HPDE6-E6E7 (cell line): ENCODE data around the gene C2orf72.
"Not testable (repeated sequence)": the region's sequence is repeated elsewhere in the genome, so short reads cannot be mapped to it uniquely, and the experiment has no call there.

Experiments
- DNase-seq: peaks from one replicate; pipeline ENCODE4 v3.0.0; 2011; ENCODE audit warnings: missing footprints; ENCODE audit errors: extremely low spot score

Gene C2orf72

GRCh38 chr2:231046916-231047273, 9.6 kb downstream of the C2orf72 start:
- no peak for DNase-seq

DNA sequence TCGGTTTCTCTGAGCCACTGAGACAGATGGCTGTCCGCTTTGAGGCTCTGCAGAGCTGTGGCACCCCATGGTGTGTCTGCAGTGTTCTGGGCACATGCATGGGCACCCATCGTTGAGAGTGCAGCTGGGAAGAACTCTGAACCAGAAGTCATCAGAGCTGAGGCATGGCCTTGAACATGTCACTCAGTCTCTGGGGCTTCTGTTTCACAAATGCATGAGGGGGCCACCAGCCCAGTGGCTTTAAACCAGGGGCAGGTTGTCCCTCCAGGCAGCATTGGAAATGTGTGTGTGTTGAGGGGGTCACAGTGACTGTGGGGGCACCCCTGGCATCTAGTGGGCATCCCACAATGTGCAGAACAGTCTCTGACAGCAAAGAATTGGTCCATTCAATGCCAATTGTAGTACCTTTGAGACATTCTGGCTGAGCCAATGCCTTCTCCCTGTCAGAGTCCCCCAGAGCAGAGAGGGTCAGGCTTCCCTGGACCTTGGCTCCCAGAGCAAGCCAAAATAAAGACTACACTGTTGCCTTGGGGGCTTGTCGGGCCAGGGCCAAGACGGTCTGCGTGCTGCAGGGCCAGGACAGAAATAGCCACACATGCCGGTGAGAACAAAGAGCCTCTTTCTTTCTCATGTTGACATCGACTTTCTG, 10.1 kb downstream of the C2orf72 start:
- DNase-seq = no peak

DNA sequence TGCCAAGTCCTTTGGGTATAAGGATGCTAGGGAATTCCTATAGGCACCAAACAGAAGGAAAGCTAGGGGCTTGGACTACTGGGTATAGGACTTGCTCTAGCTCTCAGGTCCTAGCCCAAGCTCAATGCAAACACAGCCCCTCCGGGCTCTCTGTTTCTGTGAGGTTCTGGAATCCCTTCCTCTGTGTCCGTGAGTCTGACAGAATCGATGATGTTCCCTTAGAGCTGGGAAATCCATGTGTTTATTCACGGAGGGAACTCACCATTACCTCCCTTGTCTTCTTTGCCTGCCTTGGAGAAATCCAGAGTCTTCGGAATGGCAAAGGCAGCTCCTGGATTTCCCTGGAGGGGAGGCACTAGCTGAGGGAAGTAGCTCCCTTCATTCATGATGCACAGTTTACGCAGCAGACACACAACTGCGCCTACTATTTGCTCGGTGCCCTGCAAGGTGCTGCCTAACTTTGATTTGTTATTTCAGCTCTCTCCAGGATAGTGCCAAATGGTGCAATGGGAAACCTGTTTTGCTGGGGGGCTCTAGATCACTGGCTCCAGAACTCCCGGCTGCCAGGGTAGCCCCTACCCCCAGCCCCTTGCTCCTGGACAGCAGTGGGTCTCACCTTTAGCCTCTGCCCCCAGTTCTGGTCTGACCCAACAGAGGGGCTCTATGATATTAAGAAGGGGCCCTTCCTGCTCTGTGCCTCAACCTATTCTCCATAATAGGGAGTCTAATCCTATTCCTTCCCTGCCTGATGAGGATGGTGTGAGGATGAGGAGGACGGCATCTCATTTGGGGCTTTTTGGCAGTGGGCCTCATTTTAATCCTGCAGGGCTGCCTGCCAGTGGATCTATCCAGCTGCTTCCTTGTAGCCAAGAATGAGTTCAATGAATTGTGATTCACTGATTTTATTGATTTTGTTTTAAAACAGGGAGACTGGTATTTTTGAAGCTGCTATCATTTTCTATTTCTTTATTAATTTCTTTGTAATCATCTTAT, 10.9 kb downstream of the C2orf72 start:
- DNase-seq = no peak

GRCh38 chr2:231049286-231050017, 12.1 kb downstream of the C2orf72 start:
- DNase-seq = no peak

- no peak for DNase-seq
Measured at GRCh38 chr2:231050018-231050901, 12.9 kb downstream of the C2orf72 start.

GRCh38 chr2:231051116-231051515, 13.8 kb downstream of the C2orf72 start:
- no peak for DNase-seq

DNA sequence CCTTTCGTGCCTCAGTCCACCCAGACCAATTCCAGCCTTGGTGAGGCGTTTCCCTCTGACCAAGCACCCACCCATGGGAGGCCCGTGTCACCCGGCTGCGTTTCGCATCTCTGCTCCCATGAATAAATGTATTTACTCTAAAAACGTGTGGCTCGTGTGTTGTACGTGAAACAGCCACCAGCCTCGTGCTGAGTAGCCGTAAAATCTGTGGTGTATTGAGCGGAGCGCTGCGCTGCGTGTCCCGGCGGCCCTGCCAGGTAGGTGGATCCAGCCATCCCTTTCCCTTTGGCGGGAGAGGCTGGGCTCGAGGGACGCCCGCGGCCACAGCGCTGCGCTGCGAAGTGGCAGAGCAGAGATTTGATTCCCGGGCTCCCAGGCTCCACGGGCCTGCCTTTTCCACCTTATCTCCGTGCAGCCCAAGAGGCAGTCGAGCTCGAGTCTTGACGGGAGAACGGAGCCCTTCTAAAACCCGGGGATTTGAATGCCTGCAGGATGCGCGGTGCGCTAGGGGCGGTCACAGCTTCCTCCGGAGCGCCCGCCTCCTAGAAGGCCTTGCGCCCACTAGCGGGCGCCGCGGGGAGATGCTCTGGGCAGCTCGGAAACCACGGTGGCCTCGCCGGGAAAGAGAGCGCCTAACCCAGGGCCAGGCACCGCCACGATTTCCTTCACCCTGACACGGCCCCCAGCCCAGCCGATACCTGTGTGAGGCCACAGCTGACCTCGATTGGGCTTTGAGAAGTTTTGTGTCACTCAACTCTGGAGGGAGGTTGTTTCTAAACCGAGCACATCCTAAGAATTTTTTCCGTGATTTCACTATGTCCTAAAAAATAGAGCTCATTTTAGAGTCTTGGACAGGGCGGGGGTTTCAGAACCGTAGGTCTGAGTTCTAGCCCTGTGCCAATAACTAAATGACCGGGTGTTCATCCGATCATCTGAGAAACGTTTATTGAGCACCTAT, 15.4 kb downstream of the C2orf72 start:
- DNase-seq = peak; percentile 72

GRCh38 chr2:231053846-231054245, 16.5 kb downstream of the C2orf72 start:
- no peak for DNase-seq

- DNase-seq = peak; percentile 92
Measured at GRCh38 chr2:231056453-231057416, 19.4 kb downstream of the C2orf72 start, which contains the start of gene PSMD1. TSS of gene PSMD1 (plus strand) at chr2:231056867. CDS start at chr2:231057026, 159 bp downstream.

- DNase-seq = no peak
Measured at GRCh38 chr2:231057590-231057989, 20.3 kb downstream of the C2orf72 start.

DNA sequence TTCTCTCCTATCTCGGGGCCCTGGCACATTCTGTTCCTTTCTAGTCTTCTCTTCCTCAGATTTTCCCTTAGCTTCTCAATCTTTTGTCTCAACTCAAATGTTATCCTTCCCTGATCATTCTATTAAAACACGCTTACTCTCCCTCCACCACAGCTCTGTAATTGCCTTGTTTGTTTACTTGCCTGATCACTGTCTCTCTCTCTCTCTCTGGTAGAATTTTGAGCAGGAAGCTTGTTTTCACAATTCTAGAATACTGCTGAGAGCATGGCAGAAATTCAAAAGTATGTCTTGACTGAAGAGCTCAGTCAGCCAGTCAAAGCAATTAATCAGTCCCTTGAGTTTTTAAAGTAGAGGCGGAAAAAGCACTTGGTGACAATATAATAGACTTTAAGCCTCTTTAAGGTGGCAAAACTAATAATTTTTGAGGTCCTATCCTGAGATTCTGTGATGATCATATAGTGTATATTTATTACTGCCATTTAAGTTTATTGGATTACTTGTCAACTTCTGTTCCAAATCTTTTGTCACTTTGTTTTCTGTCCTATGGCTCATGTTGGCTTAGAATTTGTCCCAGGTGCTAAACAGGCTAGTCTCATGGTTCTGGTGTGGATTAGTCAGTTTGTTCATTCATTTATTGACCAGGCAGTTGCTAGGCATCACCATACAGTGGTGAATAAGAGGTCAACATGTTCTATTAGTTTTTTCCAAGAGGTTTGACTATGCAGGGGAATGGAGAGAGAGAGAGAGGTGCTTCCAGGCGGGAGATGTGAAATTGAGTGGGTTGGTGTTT, 21.6 kb downstream of the C2orf72 start:
- no peak for DNase-seq

DNA sequence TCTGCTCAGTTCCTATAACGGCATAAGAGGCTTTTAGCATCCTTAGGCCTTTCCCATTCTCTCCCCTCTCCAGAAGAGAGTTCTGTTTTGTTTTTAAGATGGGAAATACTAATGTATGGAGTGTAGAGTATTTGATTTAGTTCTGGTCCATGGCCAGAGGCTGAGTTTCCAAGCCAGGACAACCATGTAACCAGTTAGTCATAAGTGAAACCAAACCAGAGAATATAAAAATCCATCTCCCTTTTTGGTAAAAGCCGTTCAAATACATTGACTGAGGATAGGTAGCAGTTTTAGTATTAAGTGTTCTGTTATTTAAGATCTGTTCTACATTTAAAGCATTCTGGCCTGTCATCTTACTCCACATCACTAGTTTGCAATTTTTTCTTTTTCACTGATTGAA, 22.4 kb downstream of the C2orf72 start:
- DNase-seq = no peak

GRCh38 chr2:231062776-231063175, 25.5 kb downstream of the C2orf72 start:
- DNase-seq = no peak

GRCh38 chr2:231063347-231063746, 26.0 kb downstream of the C2orf72 start:
- no peak for DNase-seq

- DNase-seq = no peak
Measured at GRCh38 chr2:231065966-231066365, 28.6 kb downstream of the C2orf72 start.

DNA sequence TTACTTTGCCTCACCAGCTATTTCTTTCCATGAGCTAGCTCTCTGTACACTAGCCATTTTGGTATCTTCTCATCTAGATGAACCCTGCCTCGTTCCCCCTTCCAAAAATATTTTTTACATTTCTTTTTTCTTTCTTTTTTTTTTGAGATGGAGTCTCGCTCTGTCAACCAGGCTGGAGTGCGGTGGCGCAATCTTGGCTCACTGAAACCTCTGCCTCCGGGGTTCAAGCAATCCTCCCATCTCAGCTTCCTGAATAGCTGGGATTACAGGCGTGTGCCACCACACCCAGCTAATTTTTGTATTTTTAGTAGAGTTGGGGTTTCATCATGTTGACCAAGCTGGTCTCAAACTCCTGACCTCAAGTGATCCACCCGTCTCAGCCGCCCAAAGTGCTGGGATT, 30.2 kb downstream of the C2orf72 start:
- not testable (repeated sequence) for DNase-seq

- no peak for DNase-seq
Measured at GRCh38 chr2:231068525-231069222, 31.4 kb downstream of the C2orf72 start.
